GM19395 (cell line): ENCODE measurements around the gene KCNV2.

Experiments used
- ATAC-seq: cut with Tn5 transposase; IDR thresholded peaks from one replicate; pipeline ENCODE4 v1.9.1; 2021; ENCODE audit warnings: mild to moderate bottlenecking, moderate library complexity; ENCODE audit not compliant: unreplicated experiment

Gene KCNV2

GRCh38 chr9:2718698-2719033, 1.4 kb downstream of the KCNV2 start:
- ATAC-seq = no peak

- ATAC-seq = no peak
Measured at GRCh38 chr9:2720179-2720654, 2.9 kb downstream of the KCNV2 start.

- ATAC-seq = no peak
Measured at GRCh38 chr9:2722715-2723114, 5.4 kb downstream of the KCNV2 start.

GRCh38 chr9:2723376-2724065, 6.2 kb downstream of the KCNV2 start:
- no peak for ATAC-seq

- no peak for ATAC-seq
Measured at GRCh38 chr9:2725126-2725525, 7.8 kb downstream of the KCNV2 start.

- ATAC-seq = no peak
Measured at GRCh38 chr9:2725898-2726649, 8.8 kb downstream of the KCNV2 start.

GRCh38 chr9:2726650-2727340, 9.5 kb downstream of the KCNV2 start:
- no peak for ATAC-seq

GRCh38 chr9:2727374-2727773, 10.1 kb downstream of the KCNV2 start:
- ATAC-seq = no peak

GRCh38 chr9:2727966-2728613, 10.8 kb downstream of the KCNV2 start:
- ATAC-seq = peak; percentile 91

GRCh38 chr9:2729003-2729402, 11.7 kb downstream of the KCNV2 start:
- no peak for ATAC-seq

GRCh38 chr9:2729721-2730120, 12.4 kb downstream of the KCNV2 start:
- ATAC-seq = no peak

- ATAC-seq = no peak
Measured at GRCh38 chr9:2730971-2731370, 13.7 kb downstream of the KCNV2 start.

- ATAC-seq = no peak
Measured at GRCh38 chr9:2732492-2732891, 15.2 kb downstream of the KCNV2 start.

GRCh38 chr9:2740616-2741015, 23.3 kb downstream of the KCNV2 start:
- no peak for ATAC-seq

GRCh38 chr9:2741441-2742158, 24.3 kb downstream of the KCNV2 start:
- no peak for ATAC-seq

- ATAC-seq = no peak
Measured at GRCh38 chr9:2742214-2742613, 24.9 kb downstream of the KCNV2 start.

GRCh38 chr9:2743937-2744529, 26.7 kb downstream of the KCNV2 start:
- no peak for ATAC-seq

GRCh38 chr9:2745560-2746380, 28.5 kb downstream of the KCNV2 start:
- ATAC-seq = no peak

GRCh38 chr9:2749485-2749884, 32.2 kb downstream of the KCNV2 start:
- no peak for ATAC-seq

- no peak for ATAC-seq
Measured at GRCh38 chr9:2755285-2755684, 38.0 kb downstream of the KCNV2 start.
